ENCODE data around the gene NSD2. TPM values are rescaled to one million over a fixed set of nuclear protein-coding genes. Genes with fewer than 3 reads are reported as not detected.

Gene NSD2
- polyA plus RNA-seq, 1 donor (not counting 4 experiments of a cell fraction or from before 2014, with no cell fraction given), result 22.6 TPM

GRCh38 chr4:1985294-1985693 is 114.1 kb downstream of the NSD2 start:
- TF ChIP-seq, protein P1, sequence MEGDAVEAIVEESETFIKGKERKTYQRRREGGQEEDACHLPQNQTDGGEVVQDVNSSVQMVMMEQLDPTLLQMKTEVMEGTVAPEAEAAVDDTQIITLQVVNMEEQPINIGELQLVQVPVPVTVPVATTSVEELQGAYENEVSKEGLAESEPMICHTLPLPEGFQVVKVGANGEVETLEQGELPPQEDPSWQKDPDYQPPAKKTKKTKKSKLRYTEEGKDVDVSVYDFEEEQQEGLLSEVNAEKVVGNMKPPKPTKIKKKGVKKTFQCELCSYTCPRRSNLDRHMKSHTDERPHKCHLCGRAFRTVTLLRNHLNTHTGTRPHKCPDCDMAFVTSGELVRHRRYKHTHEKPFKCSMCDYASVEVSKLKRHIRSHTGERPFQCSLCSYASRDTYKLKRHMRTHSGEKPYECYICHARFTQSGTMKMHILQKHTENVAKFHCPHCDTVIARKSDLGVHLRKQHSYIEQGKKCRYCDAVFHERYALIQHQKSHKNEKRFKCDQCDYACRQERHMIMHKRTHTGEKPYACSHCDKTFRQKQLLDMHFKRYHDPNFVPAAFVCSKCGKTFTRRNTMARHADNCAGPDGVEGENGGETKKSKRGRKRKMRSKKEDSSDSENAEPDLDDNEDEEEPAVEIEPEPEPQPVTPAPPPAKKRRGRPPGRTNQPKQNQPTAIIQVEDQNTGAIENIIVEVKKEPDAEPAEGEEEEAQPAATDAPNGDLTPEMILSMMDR (optimal IDR thresholded peaks at IDR 0.05 in 1 of 3, IDR thresholded peaks at IDR 0.05 in 1 of 3, conservative IDR thresholded peaks at IDR 0.05 in 1 of 3; ENCODE audit: extremely low read depth in 1 of 3, insufficient read depth in 2 of 3, low read length in 3 of 3), result no peak
- TF ChIP-seq EZH2 (IDR thresholded peaks at IDR 0.05; ENCODE audit: low read length), result no peak
- no peaks in the 10 kb centered on the region for H3K79me2 ChIP-seq (ENCODE audit: control insufficient read depth, insufficient read depth, low read length)
- no peaks in the 10 kb centered on the region for H4K20me1 ChIP-seq (ENCODE audit: control insufficient read depth, extremely low read depth, insufficient read depth, low read length)
- dilution Hi-C loops (cut with MboI; ENCODE audit: extremely low pct_ligation_motif_present, low sequenced_read_pairs), result no loop called here
- peaks cover 2% of the 10 kb centered on the region for H3K4me1 ChIP-seq (ENCODE audit: control insufficient read depth, extremely low read depth, insufficient read depth, low read length)
- no peaks in the 10 kb centered on the region for H3K9me3 ChIP-seq (ENCODE audit: control insufficient read depth, low read depth, low read length)
- no peak overlapping the region for H2AFZ ChIP-seq (ENCODE audit: control insufficient read depth, low read length)
- no peaks in the 10 kb centered on the region for H3K9me1 ChIP-seq (ENCODE audit: control insufficient read depth, extremely low read depth, insufficient read depth, low read length)
- peaks cover 26 to 52% of the 10 kb centered on the region in 2 experiments for H3K36me3 ChIP-seq (ENCODE audit: control insufficient read depth in 2 of 2, extremely low read depth in 1 of 2, insufficient read depth in 2 of 2, low read length in 2 of 2)
- H3K27ac ChIP-seq (ENCODE audit: control insufficient read depth, insufficient read depth, low read length), result no peak overlapping the region
- H3K4me2 ChIP-seq (ENCODE audit: control insufficient read depth, extremely low read depth, insufficient read depth, low read depth, low read length), result no peak overlapping the region
- no peak overlapping the region for H3K9ac ChIP-seq (ENCODE audit: control insufficient read depth, extremely low read depth, insufficient read depth, low read length)
- H3K4me3 ChIP-seq (ENCODE audit: control insufficient read depth in 2 of 3, extremely low read depth in 1 of 3, insufficient read depth in 2 of 3, low read depth in 1 of 3, low read length in 3 of 3), result no peak overlapping the region
- H3K27me3 ChIP-seq (ENCODE audit: control insufficient read depth, extremely low read depth, insufficient read depth, low read length), result no peaks in the 10 kb centered on the region
- FAIRE-seq (no peak), DNase-seq (ENCODE audit: low read depth, low spot score) (no peak)

- H3K9ac ChIP-seq (ENCODE audit: control insufficient read depth, extremely low read depth, insufficient read depth, low read length), result no peak overlapping the region
- no peak overlapping the region for H3K27ac ChIP-seq (ENCODE audit: control insufficient read depth, insufficient read depth, low read length)
- H4K20me1 ChIP-seq (ENCODE audit: control insufficient read depth, extremely low read depth, insufficient read depth, low read length), result no peaks in the 10 kb centered on the region
- FAIRE-seq (no peak), DNase-seq (ENCODE audit: low read depth, low spot score) (no peak)
- H3K9me3 ChIP-seq (ENCODE audit: control insufficient read depth, low read depth, low read length), result no peaks in the 10 kb centered on the region
- H3K4me1 ChIP-seq (ENCODE audit: control insufficient read depth, extremely low read depth, insufficient read depth, low read length), result peaks cover 2% of the 10 kb centered on the region
- no peak overlapping the region for H3K4me2 ChIP-seq (ENCODE audit: control insufficient read depth, extremely low read depth, insufficient read depth, low read depth, low read length)
- no peak overlapping the region for H3K4me3 ChIP-seq (ENCODE audit: control insufficient read depth in 2 of 3, extremely low read depth in 1 of 3, insufficient read depth in 2 of 3, low read depth in 1 of 3, low read length in 3 of 3)
- H3K36me3 ChIP-seq (ENCODE audit: control insufficient read depth in 2 of 2, extremely low read depth in 1 of 2, insufficient read depth in 2 of 2, low read length in 2 of 2), result peaks cover 23 to 49% of the 10 kb centered on the region in 2 experiments
- H3K9me1 ChIP-seq (ENCODE audit: control insufficient read depth, extremely low read depth, insufficient read depth, low read length), result no peaks in the 10 kb centered on the region
- no peaks in the 10 kb centered on the region for H3K79me2 ChIP-seq (ENCODE audit: control insufficient read depth, insufficient read depth, low read length)
- dilution Hi-C loops (cut with MboI; ENCODE audit: extremely low pct_ligation_motif_present, low sequenced_read_pairs), result no loop called here
- TF ChIP-seq, protein P1 (optimal IDR thresholded peaks at IDR 0.05 in 1 of 3, IDR thresholded peaks at IDR 0.05 in 1 of 3, conservative IDR thresholded peaks at IDR 0.05 in 1 of 3; ENCODE audit: extremely low read depth in 1 of 3, insufficient read depth in 2 of 3, low read length in 3 of 3), result no peak
- no peak for TF ChIP-seq EZH2 (IDR thresholded peaks at IDR 0.05; ENCODE audit: low read length)
- no peak overlapping the region for H2AFZ ChIP-seq (ENCODE audit: control insufficient read depth, low read length)
- H3K27me3 ChIP-seq (ENCODE audit: control insufficient read depth, extremely low read depth, insufficient read depth, low read length), result no peaks in the 10 kb centered on the region
Measured at GRCh38 chr4:1985780-1986577, 114.8 kb downstream of the NSD2 start.
